ENCODE data around the gene COG5. TPM values are rescaled to one million over a fixed set of nuclear protein-coding genes. Genes with fewer than 3 reads are reported as not detected.

COG5 gene
- total RNA-seq, 1 experiment from 2014 or later: 43.9 TPM

GRCh38 chr7:107291434-107291833, 272.3 kb downstream of the COG5 start:
- Mint-ChIP-seq H3K27me3 (ENCODE audit: insufficient read depth, unreplicated experiment) (no peaks in the 10 kb centered on the region), H3K27ac (ENCODE audit: unreplicated experiment) (peak overlapping the region; percentile 38), H3K4me3 (ENCODE audit: unreplicated experiment) (no peak overlapping the region), H3K9me3 (ENCODE audit: unreplicated experiment) (no peaks in the 10 kb centered on the region), H3K4me1 (ENCODE audit: low read depth, unreplicated experiment) (peaks cover 7% of the 10 kb centered on the region), H3K36me3 (ENCODE audit: insufficient read depth, unreplicated experiment) (peaks cover 25% of the 10 kb centered on the region)
- peak; percentile 7 to 37 for DNase-seq
- intact Hi-C loops (cut with micrococcal nuclease; ENCODE audit: unreplicated experiment): no loop called here
- no peaks in the 10 kb centered on the region for H3K9me3 ChIP-seq
- no peaks in the 10 kb centered on the region for H3K27me3 ChIP-seq (replicated peaks; ENCODE audit: control insufficient read depth, insufficient read depth, low read length)
- H3K4me3 ChIP-seq (ENCODE audit: low read depth, low read length): no peak overlapping the region
- ChIA-PET CTCF (no interaction called here), POLR2A (no interaction called here)
- TF ChIP-seq, protein P1, sequence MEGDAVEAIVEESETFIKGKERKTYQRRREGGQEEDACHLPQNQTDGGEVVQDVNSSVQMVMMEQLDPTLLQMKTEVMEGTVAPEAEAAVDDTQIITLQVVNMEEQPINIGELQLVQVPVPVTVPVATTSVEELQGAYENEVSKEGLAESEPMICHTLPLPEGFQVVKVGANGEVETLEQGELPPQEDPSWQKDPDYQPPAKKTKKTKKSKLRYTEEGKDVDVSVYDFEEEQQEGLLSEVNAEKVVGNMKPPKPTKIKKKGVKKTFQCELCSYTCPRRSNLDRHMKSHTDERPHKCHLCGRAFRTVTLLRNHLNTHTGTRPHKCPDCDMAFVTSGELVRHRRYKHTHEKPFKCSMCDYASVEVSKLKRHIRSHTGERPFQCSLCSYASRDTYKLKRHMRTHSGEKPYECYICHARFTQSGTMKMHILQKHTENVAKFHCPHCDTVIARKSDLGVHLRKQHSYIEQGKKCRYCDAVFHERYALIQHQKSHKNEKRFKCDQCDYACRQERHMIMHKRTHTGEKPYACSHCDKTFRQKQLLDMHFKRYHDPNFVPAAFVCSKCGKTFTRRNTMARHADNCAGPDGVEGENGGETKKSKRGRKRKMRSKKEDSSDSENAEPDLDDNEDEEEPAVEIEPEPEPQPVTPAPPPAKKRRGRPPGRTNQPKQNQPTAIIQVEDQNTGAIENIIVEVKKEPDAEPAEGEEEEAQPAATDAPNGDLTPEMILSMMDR (IDR thresholded peaks at IDR 0.05; ENCODE audit: insufficient read depth in 1 of 2, low read depth in 1 of 2, low read length in 1 of 2, severe bottlenecking in 1 of 2, unreplicated experiment in 1 of 2): no peak
- H3K36me3 ChIP-seq (ENCODE audit: control insufficient read depth, insufficient read depth, low read length): no peaks in the 10 kb centered on the region
- H3K4me1 ChIP-seq: 0 out of 2 replicates have a peak, but pooled peaks cover 10% of the 10 kb centered on the region
- no TSS peak for BruUV-seq (replicated peaks)

GRCh38 chr7:107286751-107287621, 276.7 kb downstream of the COG5 start:
- Mint-ChIP-seq H3K27ac (ENCODE audit: unreplicated experiment) (no peak overlapping the region), H3K4me3 (ENCODE audit: unreplicated experiment) (no peak overlapping the region), H3K4me1 (ENCODE audit: low read depth, unreplicated experiment) (peaks cover 7% of the 10 kb centered on the region), H3K36me3 (ENCODE audit: insufficient read depth, unreplicated experiment) (peaks cover 6% of the 10 kb centered on the region), H3K9me3 (ENCODE audit: unreplicated experiment) (no peaks in the 10 kb centered on the region), H3K27me3 (ENCODE audit: insufficient read depth, unreplicated experiment) (no peaks in the 10 kb centered on the region)
- no peaks in the 10 kb centered on the region for H3K36me3 ChIP-seq (ENCODE audit: control insufficient read depth, insufficient read depth, low read length)
- TF ChIP-seq, protein P1 (IDR thresholded peaks at IDR 0.05; ENCODE audit: insufficient read depth in 1 of 2, low read depth in 1 of 2, low read length in 1 of 2, severe bottlenecking in 1 of 2, unreplicated experiment in 1 of 2): no peak
- POLR2A ChIA-PET: no interaction called here
- H3K27me3 ChIP-seq (replicated peaks; ENCODE audit: control insufficient read depth, insufficient read depth, low read length): no peaks in the 10 kb centered on the region
- CTCF ChIA-PET: no interaction called here
- no peak for DNase-seq
- H3K4me1 ChIP-seq: 0 out of 2 replicates have a peak, but pooled peaks cover under 1% of the 10 kb centered on the region
- no peak overlapping the region for H3K4me3 ChIP-seq (ENCODE audit: low read depth, low read length)
- BruUV-seq (replicated peaks): no TSS peak
- no peaks in the 10 kb centered on the region for H3K9me3 ChIP-seq
- intact Hi-C loops (cut with micrococcal nuclease; ENCODE audit: unreplicated experiment): no loop called here

- intact Hi-C loops (cut with micrococcal nuclease; ENCODE audit: unreplicated experiment): no loop called here
- no peak overlapping the region for H3K27ac Mint-ChIP-seq (ENCODE audit: unreplicated experiment)
- H3K4me3 Mint-ChIP-seq (ENCODE audit: unreplicated experiment): no peak overlapping the region
- H3K4me1 ChIP-seq: no peaks in the 10 kb centered on the region
- TF ChIP-seq, protein P1 (IDR thresholded peaks at IDR 0.05; ENCODE audit: insufficient read depth in 1 of 2, low read depth in 1 of 2, low read length in 1 of 2, severe bottlenecking in 1 of 2, unreplicated experiment in 1 of 2): no peak
- BruUV-seq (replicated peaks): no TSS peak
- ChIA-PET POLR2A (no interaction called here), CTCF (no interaction called here)
- no peaks in the 10 kb centered on the region for H3K4me1 Mint-ChIP-seq (ENCODE audit: low read depth, unreplicated experiment)
- H3K9me3 Mint-ChIP-seq (ENCODE audit: unreplicated experiment): no peaks in the 10 kb centered on the region
- H3K27me3 Mint-ChIP-seq (ENCODE audit: insufficient read depth, unreplicated experiment): no peaks in the 10 kb centered on the region
- no peak overlapping the region for H3K4me3 ChIP-seq (ENCODE audit: low read depth, low read length)
- no peaks in the 10 kb centered on the region for H3K27me3 ChIP-seq (replicated peaks; ENCODE audit: control insufficient read depth, insufficient read depth, low read length)
- no peaks in the 10 kb centered on the region for H3K9me3 ChIP-seq
- H3K36me3 Mint-ChIP-seq (ENCODE audit: insufficient read depth, unreplicated experiment): no peaks in the 10 kb centered on the region
- DNase-seq: no peak
- H3K36me3 ChIP-seq (ENCODE audit: control insufficient read depth, insufficient read depth, low read length): no peaks in the 10 kb centered on the region
These were observed 278.7 kb downstream of the COG5 start for GRCh38 chr7:107284911-107285479.

Data from Caco-2 (cell line).